ENCODE measurements around the gene POU6F2.
A peak's percentile ranks its signal among the peaks of the same experiment; 100 is the strongest.

Gene POU6F2

DNA sequence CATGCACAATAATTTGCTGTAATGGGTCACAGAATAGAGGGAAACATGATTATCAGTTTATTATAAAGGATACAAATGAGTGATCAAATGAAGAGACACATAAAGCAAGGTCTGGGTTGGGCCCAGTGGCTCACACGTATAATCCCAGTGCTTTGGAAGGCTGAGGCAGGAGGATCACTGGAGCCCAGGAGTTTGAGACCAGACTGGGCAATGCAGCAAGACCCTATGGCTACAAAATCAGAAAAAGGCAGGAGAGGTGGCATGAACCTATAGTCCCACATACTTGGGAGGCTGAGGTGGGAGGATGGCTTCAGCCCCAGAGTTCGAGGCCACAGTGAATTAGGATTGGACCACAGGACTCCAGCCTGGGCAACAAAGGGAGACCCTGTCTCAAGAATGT lies 421.7 kb downstream of the POU6F2 start:
- no peak for DNase-seq (ENCODE audit: low read depth in 1 of 2, low spot score in 1 of 2)

DNA sequence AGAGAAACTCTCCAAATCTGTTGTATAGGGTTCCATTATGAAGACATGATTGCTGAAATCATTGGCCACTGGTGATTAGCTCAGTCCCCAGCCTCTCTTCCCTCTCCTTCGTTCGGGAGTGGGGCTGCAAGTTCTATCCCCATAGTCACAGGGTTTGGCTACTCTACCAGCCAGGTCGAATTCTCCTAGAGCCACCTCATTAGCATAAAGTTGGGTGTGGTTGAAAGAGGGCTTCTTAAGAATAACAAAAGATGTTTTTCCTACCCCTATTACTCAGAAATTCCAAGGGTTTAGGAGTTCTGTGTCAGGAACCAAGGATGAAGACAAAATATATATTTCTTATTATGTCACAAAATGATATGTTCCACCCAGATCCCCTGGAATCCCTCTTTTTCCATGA lies 422.3 kb downstream of the POU6F2 start:
- DNase-seq (ENCODE audit: low read depth in 1 of 2, low spot score in 1 of 2): no peak

DNA sequence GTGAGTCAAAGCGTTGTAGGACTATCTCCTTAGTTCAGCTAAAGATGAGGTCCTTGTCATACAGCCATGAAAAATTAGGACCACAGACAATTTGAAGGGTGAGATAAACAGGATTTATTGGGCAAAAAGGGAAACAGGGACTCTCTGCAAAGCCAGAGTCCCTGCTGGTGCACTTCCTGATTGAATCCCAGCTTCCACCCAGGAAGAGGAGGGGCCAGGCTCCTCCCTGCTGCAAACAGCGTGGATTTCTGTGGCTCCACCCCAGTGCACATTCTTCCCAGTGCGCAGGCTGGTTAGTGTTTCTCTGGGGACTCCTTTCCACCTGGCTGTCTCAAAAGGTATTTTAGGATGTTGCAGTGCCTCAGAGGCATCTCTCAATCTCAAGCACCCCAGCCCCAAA lies 423.1 kb downstream of the POU6F2 start:
- DNase-seq (ENCODE audit: low read depth in 1 of 2, low spot score in 1 of 2): no peak

DNA sequence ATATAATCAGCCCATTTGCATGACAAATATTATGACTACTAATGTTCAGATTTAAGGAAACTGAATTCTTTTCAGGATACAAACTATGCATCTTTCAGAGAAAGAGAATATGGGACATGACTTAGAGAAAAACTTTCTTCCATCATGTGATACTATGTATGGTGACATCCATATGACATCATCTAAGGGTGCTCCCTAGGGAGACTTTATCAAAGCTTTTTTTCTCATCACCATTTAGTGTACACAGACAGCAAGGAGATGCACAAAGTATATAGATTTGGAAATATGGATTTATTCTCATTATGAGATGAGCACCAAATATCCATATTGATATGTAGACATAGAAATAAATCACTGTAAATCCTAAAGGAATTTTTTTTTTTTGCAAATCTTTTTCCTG lies 424.3 kb downstream of the POU6F2 start:
- DNase-seq (ENCODE audit: low read depth in 1 of 2, low spot score in 1 of 2): no peak

DNA sequence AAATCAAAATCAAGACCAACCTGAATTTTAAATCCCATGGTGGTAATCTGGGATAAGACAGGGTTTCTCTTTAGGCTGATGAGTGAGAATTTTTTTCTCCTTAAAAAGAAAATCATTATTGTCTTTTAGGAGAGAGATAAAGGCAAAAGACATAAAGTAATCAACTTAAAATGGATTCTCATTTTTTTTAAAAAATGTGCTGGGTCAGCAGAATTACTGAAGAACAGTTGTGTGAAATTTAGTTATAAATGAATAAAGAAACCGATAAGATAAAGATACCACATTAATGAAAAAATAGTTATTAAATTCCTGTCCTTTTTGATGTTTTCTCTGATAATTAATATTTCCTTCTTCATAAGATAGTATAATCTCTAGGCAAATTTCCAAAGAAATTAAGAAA lies 427.2 kb downstream of the POU6F2 start:
- DNase-seq (ENCODE audit: low read depth in 1 of 2, low spot score in 1 of 2): no peak

DNA sequence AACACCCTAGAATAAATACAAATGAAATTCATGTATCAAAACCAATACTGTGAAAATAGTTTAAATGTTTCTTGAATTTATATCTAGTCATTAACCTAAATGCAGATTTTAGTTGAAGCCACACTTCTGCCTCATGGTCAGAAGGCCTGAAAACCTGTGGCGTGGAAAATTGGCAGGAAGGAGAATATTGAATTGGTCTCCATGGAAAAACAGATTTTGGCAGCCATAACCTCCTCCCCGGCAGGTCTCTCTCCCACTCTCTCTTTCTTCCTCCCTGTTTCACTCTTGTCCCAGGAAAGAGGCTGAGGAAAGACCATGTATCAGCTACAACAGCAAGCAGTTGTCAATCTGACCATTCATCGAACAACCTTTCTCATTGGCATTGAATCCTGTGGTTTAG lies 427.9 kb downstream of the POU6F2 start:
- DNase-seq (ENCODE audit: low read depth in 1 of 2, low spot score in 1 of 2): no peak

DNA sequence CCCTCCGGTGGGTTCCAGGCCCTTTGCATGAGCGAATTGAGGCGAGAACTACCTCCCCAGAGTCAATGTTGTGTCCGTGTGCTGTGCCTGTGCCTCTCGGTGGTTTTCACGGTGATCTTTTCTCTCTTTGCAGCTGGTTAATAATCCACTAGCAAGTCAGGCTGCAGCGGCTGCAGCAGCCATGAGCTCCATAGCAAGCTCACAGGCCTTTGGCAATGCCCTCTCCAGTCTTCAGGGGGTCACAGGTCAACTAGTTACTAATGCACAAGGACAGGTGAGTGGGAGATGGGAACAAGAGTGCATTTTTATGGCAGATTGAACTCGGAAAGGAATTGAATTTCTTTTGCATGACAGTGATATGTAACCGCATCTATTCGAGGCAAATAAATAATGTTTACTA lies 428.8 kb downstream of the POU6F2 start:
- DNase-seq (ENCODE audit: low read depth in 1 of 2, low spot score in 1 of 2): no peak

DNA sequence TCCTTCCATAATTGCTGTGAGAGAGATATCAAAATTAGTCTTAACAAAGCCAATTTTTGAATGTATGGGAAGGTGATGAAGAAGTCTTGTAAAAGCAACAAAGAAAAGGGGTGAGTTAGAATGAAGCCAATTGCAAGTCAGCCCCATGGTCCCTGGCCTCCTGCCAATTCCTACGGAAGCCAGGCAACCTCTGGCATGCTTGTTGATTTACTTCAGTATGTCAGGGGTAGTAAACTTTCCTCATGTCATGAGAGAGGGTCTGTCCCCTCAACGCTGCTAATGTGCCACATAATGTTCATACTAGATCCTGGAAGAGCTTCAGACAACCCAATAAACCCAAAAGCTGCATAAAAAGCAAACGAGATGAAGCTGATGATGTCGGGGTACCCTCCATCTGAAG lies 429.4 kb downstream of the POU6F2 start:
- DNase-seq (ENCODE audit: low read depth in 1 of 2, low spot score in 1 of 2): no peak

DNA sequence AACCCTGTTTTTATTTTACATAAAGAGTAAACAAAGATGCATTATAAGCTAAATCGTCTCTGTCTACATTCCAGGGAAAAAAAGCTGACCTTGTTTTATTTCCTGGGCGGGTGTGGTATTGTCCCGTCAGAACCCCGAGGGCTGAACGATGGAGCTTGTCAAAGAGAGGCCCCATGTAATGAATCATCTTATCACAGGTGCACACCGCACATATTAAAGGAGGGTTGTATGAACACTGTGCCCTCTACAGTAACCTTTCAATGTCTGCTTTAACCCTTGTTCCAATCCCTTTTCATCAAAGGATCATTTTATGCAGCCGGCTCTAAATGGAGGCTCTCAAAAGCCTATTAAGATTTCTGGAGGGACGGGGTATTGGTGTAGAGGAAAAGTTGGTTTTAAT lies 430.0 kb downstream of the POU6F2 start:
- no peak for DNase-seq (ENCODE audit: low read depth in 1 of 2, low spot score in 1 of 2)

DNA sequence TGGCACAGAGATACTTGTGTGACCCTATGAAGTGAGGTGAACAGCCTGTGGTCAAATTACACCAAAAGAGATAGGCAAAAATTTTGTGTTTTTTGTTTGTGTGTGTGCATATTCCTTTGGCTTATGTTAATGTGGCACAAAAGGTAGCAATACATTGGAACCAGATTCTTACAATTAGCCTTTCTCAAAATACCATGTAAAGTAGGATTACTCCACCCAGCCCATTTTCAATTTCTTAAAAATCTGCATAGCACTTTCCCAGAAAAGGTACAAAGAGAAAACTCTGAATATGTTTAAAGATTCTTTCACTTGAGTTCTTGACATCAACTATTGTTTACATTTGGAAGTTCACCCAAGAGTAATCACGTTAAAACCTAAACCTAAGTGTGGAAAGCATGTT lies 431.2 kb downstream of the POU6F2 start:
- no peak for DNase-seq (ENCODE audit: low read depth in 1 of 2, low spot score in 1 of 2)

DNA sequence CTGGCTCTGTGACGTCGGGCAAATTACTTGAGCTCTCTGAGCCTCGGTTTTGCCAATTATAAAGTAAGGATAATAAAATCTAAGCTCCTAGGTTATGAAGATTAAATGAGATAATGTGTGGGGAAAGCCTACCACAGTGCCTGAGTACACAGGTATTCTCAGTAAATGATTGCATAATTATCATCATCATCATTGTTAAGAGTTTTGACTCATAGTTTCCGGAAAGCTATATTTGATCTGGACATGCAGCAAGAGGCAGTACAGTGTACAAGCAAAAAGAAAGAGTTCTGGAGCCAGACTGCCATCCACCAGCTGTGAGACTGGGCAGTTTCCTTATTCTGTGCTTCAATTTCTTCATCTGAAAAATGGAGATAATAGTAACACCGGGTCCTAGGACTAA lies 432.9 kb downstream of the POU6F2 start:
- no peak for DNase-seq (ENCODE audit: low read depth in 1 of 2, low spot score in 1 of 2)

DNA sequence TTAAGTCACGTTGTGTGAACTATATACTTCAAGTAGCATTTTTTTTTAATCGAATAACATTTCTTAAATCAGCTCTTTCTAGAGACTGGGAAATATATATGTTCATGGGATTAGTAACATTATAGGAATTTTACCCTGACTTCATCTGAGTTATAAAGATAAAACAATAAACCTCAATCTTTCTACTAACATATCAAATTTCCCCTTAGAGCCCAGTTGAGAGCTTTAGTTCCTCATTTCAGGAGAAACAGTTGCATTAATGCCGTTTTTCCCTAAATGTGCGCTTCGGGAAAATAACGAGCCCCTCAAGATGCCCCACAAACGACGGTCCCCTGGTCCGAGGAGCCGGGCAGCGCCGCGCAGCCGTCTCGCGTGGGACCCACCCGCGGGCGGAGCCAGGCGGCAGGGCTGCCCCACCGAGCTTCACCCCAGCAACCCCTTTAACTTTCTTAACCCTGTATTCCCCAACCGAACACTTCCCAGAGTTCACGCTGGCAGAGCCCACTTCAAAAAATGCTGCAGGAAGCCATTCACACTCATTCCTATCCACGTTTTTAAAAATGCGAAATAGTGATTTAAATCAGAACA lies 436.0 kb downstream of the POU6F2 start:
- DNase-seq (ENCODE audit: low read depth in 1 of 2, low spot score in 1 of 2): no peak

DNA sequence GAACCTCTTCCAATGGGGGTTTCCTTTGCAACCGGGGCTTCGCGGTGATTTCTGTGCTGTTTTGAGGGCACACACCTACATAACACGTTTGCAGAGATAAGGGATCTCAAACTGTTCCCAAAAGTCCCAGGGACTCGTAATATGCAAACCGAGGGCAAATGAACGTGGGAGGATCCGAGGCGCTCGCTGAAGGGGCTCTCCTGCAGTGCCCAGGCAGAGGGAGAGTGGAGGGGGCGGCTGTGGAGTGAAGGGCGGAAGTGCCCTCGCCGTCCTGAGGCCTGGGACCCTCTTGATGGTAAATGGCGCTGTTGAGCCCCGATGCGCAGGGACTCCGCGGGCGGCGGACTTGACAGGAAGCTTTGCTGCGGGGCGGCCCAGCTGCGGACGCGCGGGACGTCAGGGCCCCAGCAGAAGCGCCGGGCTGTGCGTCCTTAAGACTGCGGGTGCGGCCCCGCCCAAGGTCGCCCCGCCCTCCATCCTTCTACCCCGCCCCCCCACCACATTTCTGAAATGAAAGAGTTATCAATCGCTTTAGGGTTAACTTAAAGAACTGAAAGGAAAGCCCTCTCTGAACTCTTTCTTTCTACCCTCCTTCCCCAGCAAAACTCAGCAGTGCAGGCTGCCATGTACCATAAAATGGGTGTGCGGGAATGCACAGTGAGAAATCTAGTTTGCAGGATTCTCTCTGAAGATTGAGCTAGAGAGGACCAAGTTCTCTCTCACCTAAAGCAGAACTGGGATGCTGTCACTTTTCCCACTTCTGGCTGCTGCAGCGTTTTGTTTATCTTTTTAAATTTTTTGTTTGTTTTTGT lies 436.7 kb downstream of the POU6F2 start:
- peak in 1 of 2 donors; percentile 1 for DNase-seq (ENCODE audit: low read depth in 1 of 2, low spot score in 1 of 2)

DNA sequence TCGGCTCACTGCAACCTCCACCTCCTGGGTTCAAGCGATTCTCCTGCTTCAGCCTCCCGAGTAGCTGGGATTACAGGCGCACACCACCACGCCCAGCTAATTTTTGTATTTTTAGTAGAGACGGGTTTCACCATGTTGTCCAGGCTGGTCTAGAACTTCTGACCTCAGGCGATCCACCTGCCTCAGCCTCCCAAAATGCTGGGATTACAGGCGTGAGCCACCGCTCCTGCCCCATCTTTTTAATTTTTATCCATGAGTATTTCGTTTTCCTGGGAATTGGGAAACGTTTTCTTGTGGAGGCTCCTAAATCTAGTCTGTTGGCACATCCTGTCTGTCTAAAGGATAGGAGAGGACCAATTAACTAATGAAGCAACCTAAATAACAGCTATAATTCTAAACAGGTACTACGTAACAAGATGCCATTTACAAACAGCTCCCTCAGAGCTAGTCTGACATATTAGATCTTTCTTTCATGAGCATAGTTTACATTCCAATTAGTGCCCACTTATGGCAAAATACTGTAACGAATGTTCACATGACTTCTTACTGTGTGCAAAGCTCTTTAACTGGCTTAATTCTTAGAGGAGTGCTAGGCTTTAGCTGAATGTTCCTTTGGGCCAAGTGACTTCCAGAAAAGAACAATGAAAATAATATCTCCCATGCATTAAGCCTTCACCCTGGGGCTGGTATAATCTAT lies 437.5 kb downstream of the POU6F2 start:
- no peak for DNase-seq (ENCODE audit: low read depth in 1 of 2, low spot score in 1 of 2)

DNA sequence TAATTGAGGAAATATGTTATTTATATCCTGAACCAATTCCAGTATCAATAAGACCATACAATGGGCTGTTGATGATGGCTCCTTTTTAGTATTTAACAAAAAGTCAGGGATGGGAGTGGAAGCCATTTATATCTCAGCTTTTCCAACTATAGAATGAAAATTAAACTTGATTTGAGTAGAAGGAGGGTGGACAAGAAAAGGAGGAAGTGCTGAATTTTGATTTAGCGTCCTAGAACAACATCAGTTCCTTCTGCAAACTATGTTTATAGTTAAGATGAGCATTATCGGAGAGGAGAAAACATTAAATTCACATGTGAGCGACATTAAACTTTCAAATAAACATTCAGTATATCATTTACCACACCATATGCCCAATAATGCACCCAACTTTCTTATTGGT lies 439.2 kb downstream of the POU6F2 start:
- no peak for DNase-seq (ENCODE audit: low read depth in 1 of 2, low spot score in 1 of 2)

DNA sequence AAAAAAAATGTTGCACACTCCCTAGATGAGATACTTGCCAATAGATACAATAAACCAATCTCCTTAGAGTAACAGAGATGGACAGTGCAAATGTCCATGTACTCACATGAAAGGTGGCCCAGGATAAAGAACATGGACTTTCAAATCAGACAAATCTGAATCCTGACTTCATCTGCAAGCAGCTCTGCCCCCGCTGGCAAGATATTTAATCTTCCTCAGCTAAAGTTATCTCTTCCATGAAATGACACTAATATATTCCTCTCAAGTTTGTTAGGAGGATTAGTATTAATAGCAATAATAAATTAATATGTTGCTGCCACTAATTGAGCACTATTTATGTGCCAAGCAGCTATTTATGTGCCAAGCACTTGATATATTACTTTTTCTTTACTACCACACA lies 439.9 kb downstream of the POU6F2 start:
- no peak for DNase-seq (ENCODE audit: low read depth in 1 of 2, low spot score in 1 of 2)

DNA sequence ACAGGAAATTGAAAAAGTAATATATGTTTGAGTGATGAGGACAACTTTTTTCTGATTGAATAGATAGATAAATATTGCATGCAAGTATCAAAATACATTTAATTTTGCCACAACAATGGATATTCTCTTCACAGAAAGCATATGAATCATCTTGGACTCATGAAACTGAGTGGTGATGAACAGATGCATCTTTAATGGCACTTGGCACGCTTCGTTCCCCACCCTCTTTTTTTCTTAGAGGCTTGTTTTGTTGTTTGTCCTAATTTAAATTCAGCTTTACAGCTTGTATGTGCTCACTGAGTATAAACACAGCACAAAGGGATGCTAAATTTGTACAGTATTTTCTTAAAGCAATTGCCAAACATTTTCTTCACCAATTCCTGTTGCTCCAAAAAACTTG lies 443.5 kb downstream of the POU6F2 start:
- DNase-seq (ENCODE audit: low read depth in 1 of 2, low spot score in 1 of 2): no peak

DNA sequence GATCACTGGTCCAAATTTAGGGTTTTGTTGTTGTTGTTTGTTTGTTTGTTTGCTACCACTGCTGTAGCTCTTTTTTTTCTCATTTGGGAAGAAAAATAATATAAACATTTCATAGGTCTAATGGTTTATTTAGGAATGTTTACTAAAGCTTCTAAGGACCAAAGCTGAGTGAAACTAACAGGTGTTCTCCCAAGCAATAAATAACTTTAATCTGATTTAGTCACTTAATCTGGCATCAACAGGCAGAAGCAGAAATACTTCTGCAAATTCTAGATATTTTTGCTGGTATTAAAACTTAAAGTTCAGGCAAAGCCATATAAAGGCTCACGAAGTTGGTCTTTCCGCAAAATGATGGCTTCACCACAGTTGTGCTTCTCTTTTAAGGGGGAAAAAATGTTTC lies 444.0 kb downstream of the POU6F2 start:
- DNase-seq (ENCODE audit: low read depth in 1 of 2, low spot score in 1 of 2): no peak

DNA sequence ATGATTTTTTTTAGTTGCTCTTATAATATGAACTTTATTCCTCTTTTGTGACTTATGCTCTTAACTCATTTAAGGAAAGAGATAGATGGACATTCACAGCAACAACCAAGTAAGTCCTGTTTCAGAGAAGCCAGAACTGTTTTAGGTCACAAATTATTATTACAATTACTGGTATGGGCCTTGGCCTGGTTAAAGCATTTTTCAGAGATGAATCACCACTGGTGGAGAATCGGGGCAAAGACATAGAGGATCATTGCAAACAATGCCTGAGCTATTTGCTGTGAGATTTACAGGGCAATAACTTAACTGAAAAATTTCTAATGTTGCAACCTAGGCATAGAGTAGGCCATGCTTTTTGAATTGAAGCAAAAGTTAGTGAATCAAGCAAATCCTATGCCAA lies 450.5 kb downstream of the POU6F2 start:
- no peak for DNase-seq (ENCODE audit: low read depth in 1 of 2, low spot score in 1 of 2)

DNA sequence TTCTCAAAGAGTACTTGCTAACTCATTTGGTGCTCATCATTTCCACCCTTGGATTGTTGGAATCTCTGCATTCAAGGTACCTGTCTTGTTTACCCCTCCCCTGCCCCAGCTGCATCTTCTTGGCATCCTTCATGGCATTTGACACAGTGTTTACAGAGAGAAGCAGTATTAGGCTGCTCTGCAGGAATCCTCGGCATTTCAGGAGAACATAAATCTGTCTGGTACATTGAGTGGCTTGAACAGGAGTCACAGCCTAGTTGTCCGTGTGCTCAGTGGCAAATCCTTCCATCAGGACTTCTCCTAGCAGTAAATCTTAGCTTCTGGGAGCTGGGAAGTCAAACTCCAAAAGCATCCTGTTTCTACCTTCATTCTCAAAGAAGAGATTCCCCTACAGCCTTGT lies 451.7 kb downstream of the POU6F2 start:
- DNase-seq (ENCODE audit: low read depth in 1 of 2, low spot score in 1 of 2): no peak

DNA sequence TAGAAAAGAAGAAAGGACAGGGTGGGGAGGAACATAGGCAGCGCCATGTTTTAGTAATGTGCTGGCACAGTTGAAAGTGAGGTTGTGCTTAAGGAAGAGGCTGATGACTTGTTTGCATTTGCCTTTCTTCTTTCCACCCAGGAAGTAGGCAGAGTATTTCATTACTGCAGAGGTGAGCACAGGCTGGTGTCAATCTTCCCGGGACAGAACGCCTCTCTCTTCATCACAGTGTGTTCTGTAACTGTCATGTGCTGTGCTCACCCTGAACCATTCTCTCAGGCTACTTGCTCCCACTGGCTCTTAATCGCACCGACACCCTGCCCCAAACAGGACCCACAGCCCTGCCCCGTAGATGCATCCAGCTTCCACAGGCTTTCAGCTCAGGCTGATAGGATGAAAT lies 452.7 kb downstream of the POU6F2 start:
- DNase-seq (ENCODE audit: low read depth in 1 of 2, low spot score in 1 of 2): no peak

DNA sequence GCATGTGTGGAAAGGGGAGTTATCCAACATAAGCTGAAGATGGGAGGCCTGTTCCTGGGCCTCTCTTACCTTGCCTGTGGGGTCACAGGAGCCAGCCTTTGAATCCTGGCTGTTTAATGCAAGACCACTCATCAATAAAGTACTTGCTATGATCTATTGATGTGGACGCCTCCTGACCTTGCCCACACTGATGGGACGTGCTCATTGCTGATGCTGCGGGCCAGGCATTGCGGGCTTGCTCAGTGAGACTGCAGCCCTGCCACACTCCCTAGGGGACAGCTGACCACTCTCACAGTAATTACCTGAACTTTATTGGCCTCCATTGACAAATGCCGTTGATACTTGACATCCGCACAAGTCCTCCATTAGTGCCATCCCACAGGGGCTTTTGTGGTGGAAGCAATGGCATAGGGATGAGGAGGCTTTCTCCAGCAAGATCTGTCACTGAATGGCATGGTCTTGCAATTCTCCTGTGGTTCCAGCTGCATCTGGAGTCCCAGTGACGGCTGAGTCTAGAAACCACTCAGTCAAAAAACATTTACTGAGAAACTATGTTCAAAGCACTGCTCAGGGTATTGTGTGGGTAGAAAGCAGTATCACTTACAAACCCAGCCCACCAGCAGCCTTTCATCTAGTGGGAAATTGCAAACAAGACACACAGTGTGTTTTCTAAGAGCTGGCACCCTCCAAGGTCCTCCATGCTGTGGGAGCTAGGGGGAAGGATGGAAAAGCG lies 453.4 kb downstream of the POU6F2 start:
- DNase-seq (ENCODE audit: low read depth in 1 of 2, low spot score in 1 of 2): no peak
